Hematopoietic multipotent progenitor cell (in vitro differentiated cells): ENCODE data around the gene SPTSSB. TPM values are rescaled to one million over a fixed set of nuclear protein-coding genes. Genes with fewer than 3 reads are reported as not detected.

Experiments used
- DNase-seq, 3 donors: peaks; one replicate each; pipeline ENCODE4 v3.0.0-alpha.2; 2011 to 2015; ENCODE audit warnings: low read depth in 2 of 3, low spot score in 2 of 3
- total RNA-seq: library from RNA; depleted of rRNA; stranded (reverse); fragments of >200 nt; gene quantifications from one replicate; pipeline ENCODE4 v1.2.3, GENCODE V29; 2012

Gene SPTSSB
- total RNA-seq, 1 donor = under 0.01 TPM

DNA sequence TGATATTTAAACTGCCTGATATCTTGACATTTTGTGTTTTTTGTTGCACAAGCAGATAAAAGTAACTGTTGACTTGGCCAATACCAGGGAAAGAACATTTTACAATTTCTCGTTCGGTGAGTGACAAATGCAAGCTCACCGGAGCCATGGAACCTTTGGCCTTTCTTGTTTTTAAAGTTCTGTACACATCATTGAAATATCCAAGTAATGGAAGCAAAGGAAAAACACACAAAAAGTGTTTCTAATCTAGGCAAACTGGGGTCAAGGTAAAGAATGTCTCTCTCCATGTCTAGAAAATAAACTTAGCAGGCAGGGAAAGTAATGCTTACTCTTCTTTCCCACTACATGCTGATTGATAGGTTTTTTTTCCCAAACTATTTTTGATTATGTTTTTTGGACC is 27.8 kb downstream of the SPTSSB start:
- no peak for DNase-seq

DNA sequence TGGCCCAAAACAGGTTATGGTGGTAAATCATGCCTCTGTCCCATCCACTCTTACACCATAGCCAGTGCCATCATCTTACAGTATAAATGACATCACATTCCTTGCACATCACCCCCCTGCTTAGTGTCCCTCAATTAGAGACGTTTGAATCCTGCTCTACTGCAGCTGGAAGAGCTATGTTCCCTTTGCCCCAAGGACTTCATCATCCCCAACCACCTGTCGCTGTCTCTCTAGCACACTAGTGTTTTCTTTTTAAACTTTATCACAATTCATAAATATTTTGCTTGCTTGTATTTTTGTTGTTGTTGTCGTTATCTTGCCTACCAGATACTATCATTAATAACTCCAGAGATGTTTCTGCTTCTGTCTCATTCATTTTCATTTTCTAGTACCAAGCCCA is 28.7 kb downstream of the SPTSSB start:
- DNase-seq = no peak

DNA sequence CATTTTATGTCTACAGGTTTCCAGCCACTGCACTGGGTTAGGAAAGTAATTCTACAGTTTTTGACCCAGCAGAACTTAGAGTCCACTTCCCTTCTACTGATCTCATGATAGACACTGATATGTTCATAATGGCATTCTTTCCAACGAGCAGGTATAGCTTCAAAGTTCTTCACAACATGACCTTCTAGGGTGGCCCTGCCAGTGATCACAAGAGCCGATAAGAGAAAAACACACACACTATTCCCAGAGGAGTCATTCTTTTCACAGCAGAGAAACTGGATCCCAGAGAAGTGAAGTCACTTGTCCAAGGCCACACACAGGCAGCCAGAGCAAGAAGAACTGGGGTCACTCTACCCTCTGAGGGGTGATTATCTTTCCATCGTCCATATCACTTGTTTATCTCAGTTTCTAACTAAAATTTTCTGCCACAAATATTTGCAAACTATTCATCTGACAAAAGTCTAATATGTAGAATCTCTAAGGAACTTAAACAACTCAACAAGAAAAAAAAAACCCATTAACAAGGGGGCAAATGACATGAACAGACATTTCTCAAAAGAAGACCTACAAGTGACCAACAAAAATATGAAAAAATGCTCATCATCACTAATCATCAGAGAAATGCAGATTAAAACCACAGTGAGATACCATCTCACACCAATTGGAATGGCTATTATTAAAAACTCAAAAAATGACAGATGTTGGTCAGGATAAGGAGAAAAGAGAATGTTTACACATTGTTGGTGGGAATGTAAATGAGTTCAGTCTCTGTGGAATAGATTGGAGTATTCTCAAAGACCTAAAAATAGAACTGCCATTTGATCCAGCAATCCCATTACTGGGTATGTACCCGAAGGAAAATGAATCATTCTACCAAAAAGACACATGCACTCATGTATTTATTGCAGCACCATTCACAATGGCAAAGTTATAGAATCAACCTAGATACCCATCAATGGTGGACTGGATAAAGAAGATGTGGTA is 31.5 kb downstream of the SPTSSB start:
- no peak for DNase-seq

DNA sequence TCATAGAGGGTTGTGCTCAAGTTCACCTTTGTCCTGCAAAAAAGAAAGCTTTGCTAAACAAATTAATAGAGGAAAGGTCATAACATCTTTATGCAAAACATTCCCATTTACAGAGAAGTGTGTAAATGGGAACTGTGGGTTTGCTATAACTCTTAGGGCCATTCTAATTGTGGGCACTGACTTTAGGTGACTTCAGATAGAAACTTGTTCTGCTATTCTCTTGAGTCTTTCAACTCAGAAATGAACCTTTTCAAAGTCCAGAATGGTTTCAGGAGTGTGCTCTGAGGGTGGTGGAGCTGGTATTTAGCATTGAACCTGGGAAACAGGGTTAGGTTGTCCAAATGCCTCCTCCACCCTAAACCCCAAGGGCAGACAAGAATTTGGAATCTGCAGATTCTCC is 34.0 kb downstream of the SPTSSB start:
- DNase-seq = no peak

DNA sequence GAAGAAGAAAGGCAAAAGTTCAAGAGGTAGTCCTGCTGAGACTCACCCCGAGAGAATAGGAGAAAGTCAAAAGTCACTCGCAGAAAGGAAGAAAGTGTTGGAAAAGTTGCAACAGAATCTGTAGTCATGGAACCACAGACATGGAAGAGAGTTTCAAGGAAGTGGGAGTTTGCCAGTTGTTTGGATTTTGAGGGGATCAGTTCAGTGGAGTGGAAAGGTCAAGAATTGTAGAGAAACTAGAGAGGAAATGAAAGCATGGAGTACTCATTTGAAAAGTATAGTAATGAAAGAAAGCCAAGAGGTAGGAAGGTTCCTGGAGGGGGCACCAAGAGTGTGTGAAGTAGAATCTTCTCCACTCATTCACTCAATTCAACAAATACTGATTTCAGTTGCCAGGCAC is 34.7 kb downstream of the SPTSSB start:
- DNase-seq = no peak

DNA sequence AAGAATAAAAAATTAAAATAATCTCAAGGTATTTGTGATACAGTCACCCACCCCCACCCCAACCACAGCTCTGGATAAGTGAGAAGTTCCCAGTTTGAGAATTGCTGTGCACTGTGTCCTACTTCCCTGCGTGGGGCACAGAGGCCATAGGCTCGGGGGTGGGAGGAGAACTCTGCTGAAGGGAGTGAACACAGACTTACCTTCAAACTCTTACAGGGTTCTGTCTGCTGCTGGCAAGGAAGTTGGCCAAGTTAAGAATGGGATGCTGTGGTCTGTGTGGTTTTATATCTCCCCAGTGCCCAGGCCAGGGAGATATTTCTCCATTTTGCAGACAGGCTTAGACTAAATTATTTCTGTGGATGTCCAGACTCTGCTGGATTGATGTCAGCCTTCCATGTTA is 37.6 kb downstream of the SPTSSB start:
- DNase-seq = peak in 1 of 3 donors; percentile 52

DNA sequence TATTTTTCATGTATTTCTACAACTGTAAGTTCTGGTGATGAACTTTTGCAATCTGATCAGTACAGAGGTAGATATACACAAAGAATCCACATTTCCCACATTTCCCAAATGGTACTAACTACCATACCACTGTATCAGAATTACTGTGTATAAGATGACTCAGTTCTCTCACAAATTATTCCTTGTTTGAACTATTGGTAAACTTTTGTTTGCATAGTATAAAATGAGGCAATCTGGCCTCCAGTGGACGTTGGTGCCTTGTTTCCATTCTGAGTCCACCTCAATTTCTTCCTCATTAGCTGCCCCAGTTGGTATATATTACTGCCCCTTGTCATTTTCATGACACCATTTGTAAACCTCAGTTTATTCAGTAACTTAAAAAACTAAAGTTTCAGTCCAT is 38.5 kb downstream of the SPTSSB start:
- no peak for DNase-seq

DNA sequence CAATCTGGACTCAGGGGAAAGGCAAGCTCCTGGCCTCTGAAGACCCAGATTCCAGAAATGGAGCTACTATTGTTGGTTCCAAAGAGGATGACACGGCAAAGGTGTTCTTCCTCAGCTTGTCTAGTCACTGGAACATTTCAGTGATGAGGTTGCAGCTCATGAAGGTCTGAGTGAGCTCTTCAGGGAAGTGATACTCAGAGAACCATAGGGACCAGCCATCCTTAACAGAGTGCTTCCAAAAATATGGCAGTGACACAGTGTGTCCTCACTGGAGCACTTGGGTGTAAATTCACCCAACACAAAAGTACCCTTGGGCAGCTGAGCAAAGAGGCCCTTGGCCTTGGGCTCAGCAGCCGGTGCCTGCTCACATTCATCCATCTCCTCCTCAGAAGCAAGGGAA is 46.3 kb downstream of the SPTSSB start:
- DNase-seq = no peak

DNA sequence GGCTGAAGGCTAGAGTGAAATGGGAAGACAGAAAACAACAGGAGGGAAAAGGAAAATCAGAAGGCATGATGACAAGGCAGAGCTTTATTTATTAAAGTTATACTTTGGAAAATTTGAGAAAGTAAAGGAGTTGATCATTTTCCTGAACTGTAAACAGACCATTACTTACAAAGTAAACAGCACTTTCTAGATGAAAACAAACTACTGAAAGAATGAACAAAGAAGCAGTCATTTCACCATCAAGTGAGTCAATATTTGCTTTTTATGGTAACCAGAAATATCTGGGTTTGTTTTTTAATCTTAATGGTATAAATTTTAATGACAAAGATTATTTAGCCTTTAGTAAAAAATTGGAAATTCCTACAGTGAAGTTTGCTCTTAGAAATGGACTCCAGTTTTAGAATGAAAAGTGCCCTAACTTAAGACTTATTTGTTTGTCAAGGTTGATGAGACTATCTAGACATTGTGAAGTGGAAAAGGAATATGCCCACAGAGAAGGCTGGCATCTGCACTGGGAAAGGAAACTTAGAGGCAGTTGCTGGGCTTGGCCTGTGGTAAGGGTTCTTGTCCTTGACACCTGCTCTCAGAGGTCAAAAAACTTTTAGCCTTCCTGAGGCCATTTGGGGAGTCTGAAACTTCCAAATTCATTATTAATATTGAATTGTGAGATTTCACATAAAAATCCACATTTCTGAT is 47.2 kb downstream of the SPTSSB start:
- DNase-seq = no peak

DNA sequence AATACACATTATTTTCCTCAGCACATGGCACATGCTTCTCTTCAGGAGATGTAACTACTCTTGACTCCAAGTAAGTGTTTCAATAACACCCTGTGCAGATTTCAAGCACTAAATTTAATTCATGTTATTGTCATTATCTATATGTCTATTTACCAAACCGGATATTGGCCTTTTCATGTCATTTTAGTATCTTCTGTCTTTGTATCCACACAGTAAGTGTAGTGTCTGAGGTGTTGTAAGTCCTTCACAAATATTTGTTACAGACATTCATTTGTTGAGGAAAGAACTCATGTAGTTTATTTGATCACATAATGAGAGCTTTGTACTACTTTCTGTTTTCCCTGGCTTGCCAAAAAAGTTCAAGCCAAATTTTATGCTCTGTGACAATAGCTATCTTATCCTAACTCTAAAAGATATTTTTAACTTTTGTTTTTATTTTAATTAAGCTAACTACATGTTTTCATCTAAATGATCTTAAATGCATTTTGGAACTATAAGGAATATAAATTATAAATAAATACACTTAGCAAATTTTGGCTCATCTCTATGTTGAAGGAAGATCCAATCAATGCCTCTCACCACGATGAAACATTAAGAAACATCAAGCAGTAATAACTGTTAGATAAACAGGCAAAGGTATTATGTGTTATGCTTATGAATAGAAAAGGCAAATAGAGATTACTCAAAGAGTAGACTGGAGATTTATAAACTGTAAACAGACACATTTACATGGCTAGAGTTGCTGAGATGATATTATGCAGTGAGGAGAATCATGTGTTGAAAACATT is 48.3 kb downstream of the SPTSSB start:
- DNase-seq = no peak

DNA sequence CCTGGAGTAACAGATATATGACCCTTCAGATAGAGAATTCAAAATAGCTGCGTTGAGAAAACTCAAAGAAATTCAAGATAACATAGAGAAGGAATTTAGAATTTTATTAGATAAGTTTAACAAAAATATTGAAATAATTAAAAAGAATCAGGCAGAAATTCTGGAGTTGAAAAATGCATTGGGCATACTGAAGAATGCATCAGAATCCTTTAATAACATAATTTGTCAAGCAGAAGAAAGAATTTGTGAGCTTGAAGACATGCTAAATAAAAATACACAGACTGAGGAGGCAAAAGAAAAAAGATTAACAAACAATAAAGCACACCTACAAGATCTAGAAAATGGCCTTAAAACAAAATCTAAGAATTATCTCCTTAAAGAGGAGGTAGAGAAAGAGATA is 50.5 kb downstream of the SPTSSB start:
- DNase-seq = no peak

DNA sequence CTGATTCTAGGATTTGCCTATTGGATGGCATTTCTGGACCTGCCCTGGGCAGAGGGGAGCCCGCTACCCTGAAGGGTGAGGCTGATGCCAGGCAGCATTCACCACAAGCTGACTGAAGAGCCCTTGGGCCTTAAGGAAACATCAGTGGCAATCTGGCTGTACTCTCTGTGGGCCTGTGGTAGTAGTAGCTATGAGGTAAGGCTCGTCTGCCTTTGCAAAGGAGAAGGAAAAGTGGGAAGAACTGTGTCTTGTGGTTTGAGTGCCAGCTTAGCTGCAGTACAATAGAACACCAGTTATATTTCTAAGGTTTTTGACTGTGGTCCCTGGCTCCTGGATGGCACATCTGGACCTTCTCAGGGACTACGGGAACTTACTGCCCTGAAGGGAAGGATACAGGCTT is 51.5 kb downstream of the SPTSSB start:
- DNase-seq = no peak

DNA sequence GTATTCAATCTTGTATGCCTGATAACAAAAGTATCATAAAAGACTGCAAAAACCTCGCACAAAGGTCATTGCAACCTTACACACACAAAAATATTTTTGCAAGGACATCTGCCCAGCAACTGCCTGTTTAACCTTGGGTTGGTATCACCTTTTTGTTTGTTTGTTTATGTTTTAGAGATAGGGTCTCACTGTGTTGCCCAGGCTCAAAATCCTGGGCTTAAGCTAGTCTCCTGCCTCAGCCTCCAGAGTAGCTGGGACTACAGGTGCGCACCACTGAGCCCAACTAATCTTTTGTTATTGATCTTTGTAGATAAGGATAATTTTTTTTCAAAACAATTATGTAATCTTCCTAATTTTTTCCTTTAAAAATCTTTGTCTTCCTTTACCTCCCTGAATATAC is 54.2 kb downstream of the SPTSSB start:
- no peak for DNase-seq

DNA sequence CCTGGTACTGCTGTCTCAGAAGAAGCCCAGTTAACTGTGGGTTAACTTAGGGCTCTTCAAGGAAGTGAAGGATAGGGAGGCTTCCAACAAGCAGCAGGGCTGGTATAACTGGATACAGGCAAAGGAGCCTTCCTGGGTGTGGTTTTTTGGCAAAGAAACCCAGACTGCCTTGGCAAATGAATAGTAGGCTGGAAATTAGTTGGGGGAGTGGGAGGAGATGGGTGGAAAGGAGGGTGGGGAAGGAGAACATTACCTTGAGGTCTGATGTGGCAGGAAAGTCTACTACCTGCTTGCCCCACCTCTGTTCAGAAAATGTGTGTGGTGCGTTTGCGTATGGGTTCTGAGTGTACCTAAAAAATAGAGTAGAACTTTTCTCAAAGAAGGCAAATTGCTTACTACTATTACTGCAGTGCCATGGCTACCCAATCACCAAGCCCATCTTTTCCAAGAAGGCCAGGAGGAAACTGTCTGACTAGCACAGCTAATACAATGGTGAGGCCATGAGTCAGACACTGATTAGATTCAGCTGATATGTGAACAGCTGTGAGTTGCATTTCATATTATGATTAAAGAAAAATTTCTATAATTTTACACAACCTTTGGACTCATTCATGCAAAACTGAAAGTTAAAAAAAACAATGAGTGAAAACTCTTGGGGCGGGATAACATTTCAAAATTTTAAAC is 55.2 kb downstream of the SPTSSB start:
- DNase-seq = peak in 1 of 3 donors; percentile 54

DNA sequence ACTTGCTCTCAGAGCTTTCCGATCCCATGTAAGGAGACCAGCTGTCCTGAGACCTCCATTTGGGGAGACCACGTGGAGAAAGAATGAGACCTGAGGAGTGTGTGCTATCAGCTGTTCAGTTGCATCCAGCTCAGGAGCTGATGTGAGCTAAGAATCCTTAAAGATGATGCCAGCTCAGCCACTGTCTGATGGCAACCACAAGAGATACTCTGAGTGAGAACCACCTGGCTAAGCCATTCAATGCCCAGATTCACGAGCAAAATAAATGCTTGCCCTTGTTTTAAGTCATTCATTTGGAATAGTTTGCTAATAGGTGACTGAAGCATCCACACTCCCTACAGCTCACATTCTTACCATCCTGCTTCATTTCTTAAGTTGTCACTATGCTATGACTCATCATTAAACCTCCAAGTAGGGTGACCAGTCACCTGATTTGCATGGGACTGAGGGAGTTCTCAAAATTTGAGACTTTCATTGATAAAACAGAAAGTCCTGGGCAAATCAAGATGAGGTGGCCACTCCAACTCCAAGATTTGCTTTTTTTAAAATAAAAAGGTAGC is 56.4 kb downstream of the SPTSSB start:
- no peak for DNase-seq

DNA sequence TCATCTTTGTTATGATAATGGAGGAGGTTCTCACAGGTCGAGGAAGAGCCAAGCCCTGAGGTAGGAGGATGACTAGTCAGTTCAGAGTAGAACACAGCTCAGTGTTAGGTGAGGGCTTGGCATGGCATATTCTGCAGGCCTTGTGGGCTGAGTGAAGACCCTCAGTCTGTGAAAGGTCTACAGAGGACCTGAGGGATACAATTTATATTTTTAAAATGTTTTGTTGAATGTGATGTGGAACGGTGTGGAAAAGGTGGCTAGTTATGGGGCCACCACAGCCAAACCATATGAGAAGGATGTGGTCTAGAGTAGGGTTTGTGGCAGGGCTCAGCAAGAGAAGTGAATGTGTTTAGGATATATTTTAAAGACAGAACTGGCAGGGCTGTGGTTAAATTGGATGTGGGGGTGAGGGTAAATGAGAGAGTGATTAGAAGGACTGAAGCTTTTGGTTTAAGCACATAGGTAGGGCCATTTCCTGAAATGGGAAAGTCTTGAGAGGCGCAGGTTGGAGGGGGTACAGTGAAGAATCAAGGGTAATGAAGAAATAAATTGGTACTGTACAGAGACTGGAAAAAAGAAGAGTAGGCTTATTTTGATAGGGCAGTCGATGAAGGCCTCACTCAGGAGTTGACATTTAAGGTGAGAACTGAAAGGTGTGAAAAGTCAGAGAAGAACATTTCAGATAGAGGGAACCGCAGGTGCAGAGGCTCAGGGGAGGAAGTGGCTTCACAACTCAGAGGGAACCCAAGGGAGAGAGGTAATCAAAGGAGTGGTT is 60.5 kb downstream of the SPTSSB start:
- DNase-seq = peak in 1 of 3 donors; percentile 48

DNA sequence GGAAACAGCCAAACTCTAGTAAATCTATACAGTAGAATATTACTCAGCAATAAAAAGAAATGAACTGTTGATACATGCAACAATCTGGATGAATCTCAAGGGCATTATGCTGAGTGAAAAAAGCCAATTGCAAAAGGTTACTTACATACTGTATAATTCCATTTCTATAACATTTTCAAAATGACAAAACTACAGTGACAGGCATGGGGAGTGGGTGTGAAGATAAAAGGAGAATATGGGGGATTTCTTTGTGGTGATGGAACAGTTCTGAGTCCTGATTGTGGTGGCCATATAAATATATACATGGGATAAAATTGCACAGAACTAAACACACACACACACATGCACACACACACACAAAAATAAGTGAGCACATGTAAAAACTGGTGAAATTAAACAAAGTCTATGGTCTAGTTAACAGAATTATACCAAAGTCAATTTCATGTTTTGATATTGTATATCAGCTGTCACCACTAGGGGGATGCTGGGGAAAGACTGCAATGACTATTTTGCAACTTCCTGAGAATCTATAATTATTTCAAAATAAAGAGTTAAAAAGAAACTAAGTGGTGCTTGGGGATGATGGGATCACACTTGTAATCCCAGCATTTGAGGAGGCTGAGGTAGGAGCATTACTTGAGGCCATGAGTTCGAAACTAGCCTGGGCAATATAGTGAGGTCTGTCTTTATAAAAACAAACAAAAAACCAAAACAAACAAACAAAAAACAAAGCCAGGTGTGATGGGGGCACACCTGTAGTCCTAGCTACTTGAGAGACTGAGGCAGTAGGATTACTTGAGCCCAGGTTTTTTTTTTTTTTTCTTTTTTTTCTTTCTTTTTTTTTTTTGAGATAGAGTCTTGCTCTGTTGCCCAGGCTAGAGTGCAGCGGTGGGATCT is 66.0 kb downstream of the SPTSSB start:
- DNase-seq = peak in 1 of 3 donors; percentile 39

DNA sequence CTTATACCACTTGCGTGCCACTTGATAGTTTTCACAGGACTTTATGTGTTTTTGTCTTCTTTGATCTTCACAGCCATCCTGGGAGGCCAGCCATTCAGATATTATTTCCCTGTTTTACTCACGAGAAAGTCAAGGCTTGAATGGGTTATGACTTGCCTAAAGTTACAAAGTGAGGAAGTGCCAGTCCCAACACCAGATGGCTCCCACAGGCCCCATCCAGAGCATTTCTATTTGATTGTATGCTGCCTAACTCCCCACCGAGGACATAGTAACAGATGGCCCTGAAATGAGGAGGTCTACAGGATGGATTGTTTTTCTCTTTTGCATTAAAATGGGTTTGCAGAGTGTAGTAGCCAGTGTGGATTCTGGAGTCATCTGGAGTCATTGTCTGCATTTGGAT is 74.5 kb downstream of the SPTSSB start:
- no peak for DNase-seq
